ENCODE data around the gene SBF2. TPM values are rescaled to one million over a fixed set of nuclear protein-coding genes. Genes with fewer than 3 reads are reported as not detected.

Gene SBF2
- polyA plus RNA-seq, 4 donors: 10.0 to 50.5 (median 15.1) TPM

DNA sequence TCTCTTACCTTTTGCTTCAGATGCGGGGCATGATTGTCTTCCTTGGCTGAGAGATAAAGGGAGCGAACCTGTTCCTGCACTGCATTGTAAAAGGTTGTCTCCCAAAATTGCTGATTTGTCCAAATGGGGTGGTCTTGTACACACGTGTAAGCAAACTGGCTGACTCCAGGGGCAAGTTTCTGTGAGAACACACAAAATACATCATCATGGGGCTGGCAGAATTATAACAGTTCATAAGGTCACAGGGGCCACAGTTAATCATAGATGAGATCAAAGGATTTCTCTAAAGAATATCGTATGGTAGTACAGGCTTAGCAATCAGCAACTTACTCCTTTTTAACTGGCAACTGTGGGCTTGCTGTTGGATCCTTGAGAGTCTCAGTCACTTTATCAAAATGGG is 435.8 kb downstream of the SBF2 start:
- no peaks in the 10 kb centered on the region for H3K9me3 ChIP-seq (ENCODE audit: control insufficient read depth in 2 of 2, insufficient read depth in 1 of 2, low read depth in 1 of 2, low read length in 1 of 2)
- no peak for DNase-seq
- H3K27me3 ChIP-seq (ENCODE audit: control insufficient read depth in 3 of 3, insufficient read depth in 3 of 3, low read length in 3 of 3): no peaks in the 10 kb centered on the region
- H3K4me3 ChIP-seq (ENCODE audit: low read depth in 1 of 3, low read length in 3 of 3): no peak overlapping the region
- WGBS, 3 donors: 69 to 81% (median 73%) methylated on average over 4 of the region's 4 CpGs
- no peak for FAIRE-seq
- peaks cover 0 to 6% (median 3%) of the 10 kb centered on the region in 3 donors for H3K36me3 ChIP-seq (ENCODE audit: control insufficient read depth in 3 of 3, insufficient read depth in 2 of 3, low read depth in 1 of 3, low read length in 3 of 3)
- no peaks in the 10 kb centered on the region for H3K4me1 ChIP-seq (ENCODE audit: control insufficient read depth in 3 of 3, insufficient read depth in 2 of 3, low read depth in 1 of 3, low read length in 2 of 3)
- H3K27ac ChIP-seq (ENCODE audit: low read depth in 1 of 3, low read length in 2 of 3): no peak overlapping the region

DNA sequence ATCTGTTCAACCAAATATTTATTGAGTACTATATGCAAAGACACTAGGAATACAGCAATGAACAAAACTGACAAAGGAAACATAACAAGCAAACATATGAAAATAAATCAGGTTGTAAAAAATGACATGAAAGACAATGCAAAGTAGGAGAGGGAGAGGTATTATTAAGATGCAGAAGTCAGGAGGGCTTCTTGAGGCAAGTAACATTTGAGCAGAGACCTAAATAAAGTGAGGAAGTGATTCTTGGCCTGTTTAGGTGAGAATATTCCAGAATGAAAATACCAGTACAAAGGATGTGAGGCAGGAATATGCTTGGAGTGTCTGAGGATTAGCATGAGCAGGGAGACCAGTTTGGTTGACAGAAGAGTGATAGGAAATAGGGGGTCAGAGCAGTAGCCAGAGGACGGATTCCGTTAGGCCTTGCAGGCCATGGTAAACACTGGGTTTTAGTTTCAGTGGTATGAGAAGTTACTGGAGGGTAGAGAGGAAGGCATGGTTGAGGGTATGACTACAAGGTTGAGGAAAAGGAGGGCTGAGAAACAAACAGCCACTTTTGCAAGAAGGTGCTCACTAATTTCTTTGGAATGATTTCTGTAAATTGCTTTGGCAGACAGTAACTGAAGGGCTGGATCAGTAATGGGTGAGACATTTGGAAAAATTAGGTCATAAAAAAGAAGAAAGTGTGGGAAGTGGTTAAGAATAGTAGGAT is 438.3 kb downstream of the SBF2 start:
- Histone ChIP-seq H3K4me1 (ENCODE audit: control insufficient read depth in 3 of 3, insufficient read depth in 2 of 3, low read depth in 1 of 3, low read length in 2 of 3) (no peaks in the 10 kb centered on the region), H3K36me3 (ENCODE audit: control insufficient read depth in 3 of 3, insufficient read depth in 2 of 3, low read depth in 1 of 3, low read length in 3 of 3) (peaks cover 3 to 10% (median 4%) of the 10 kb centered on the region in 3 donors), H3K4me3 (ENCODE audit: low read depth in 1 of 3, low read length in 3 of 3) (no peak overlapping the region), H3K27me3 (ENCODE audit: control insufficient read depth in 3 of 3, insufficient read depth in 3 of 3, low read length in 3 of 3) (no peaks in the 10 kb centered on the region), H3K9me3 (ENCODE audit: control insufficient read depth in 2 of 2, insufficient read depth in 1 of 2, low read depth in 1 of 2, low read length in 1 of 2) (no peaks in the 10 kb centered on the region), H3K27ac (ENCODE audit: low read depth in 1 of 3, low read length in 2 of 3) (no peak overlapping the region)
- 88 to 92% (median 91%) methylated on average over 2 of the region's 2 CpGs for WGBS, 3 donors
- DNase-seq (no peak), FAIRE-seq (no peak)

DNA sequence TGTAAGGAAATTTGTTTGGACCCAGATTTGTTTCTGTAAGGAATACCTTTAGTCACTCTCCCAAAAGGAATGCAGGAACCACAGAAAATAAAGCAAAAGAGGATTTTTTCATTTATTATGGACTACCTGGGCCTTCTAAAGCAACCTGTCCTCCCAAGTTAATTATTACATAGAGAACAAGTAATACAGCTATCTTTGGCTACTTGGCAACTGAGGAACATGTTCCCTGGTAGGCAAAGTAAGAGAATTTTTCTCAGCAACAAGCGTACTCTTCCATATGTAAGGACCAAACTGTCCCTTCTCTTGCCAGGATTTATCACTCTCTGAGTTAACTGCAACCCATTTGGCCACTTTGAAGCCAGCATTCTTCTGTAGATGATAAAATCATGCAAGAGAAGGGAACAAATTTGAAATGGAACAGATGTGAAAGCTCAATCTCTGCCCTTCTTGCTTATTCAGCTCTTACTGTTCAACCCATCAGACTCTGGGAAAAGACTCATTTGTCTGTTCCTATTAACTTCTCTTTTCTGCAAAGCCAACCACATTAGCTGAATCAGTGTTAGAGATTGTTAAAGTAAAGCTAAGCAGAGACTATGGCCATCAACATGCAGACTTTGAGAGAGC is 440.0 kb downstream of the SBF2 start:
- H3K27me3 ChIP-seq (ENCODE audit: control insufficient read depth in 3 of 3, insufficient read depth in 3 of 3, low read length in 3 of 3): no peaks in the 10 kb centered on the region
- H3K4me1 ChIP-seq (ENCODE audit: control insufficient read depth in 3 of 3, insufficient read depth in 2 of 3, low read depth in 1 of 3, low read length in 2 of 3): no peaks in the 10 kb centered on the region
- no peak for FAIRE-seq
- H3K4me3 ChIP-seq (ENCODE audit: low read depth in 1 of 3, low read length in 3 of 3): no peak overlapping the region
- H3K27ac ChIP-seq (ENCODE audit: low read depth in 1 of 3, low read length in 2 of 3): no peak overlapping the region
- peaks cover 6 to 10% (median 8%) of the 10 kb centered on the region in 3 donors for H3K36me3 ChIP-seq (ENCODE audit: control insufficient read depth in 3 of 3, insufficient read depth in 2 of 3, low read depth in 1 of 3, low read length in 3 of 3)
- H3K9me3 ChIP-seq (ENCODE audit: control insufficient read depth in 2 of 2, insufficient read depth in 1 of 2, low read depth in 1 of 2, low read length in 1 of 2): no peaks in the 10 kb centered on the region
- 82 to 87% (median 85%) methylated on average over 1 of the region's 1 CpG for WGBS, 3 donors
- peak in 1 of 2 donors; percentile 21 for DNase-seq

DNA sequence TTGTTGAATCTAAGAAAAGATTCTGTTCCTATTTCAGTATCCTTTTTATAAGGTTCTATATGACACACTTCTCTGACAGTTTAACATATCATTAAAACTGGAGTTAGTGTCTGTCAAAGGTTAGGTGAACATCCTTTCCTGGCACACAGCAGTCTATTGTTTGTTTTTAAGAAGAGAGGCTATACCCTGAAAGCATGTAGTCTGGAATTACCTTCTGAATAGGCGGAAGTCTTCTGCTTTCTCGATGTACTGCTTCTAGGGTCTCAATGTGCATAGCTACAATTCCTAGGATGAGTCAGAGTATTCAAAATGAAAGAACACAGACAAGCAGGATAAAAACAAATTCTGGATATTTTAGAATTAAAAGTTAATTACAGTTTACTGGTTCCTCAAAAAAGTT is 441.6 kb downstream of the SBF2 start:
- no peaks in the 10 kb centered on the region for H3K27me3 ChIP-seq (ENCODE audit: control insufficient read depth in 3 of 3, insufficient read depth in 3 of 3, low read length in 3 of 3)
- H3K4me1 ChIP-seq (ENCODE audit: control insufficient read depth in 3 of 3, insufficient read depth in 2 of 3, low read depth in 1 of 3, low read length in 2 of 3): no peaks in the 10 kb centered on the region
- H3K36me3 ChIP-seq (ENCODE audit: control insufficient read depth in 3 of 3, insufficient read depth in 2 of 3, low read depth in 1 of 3, low read length in 3 of 3): peaks cover 6 to 10% (median 8%) of the 10 kb centered on the region in 3 donors
- H3K4me3 ChIP-seq (ENCODE audit: low read depth in 1 of 3, low read length in 3 of 3): no peak overlapping the region
- WGBS, 3 donors: 88 to 98% (median 88%) methylated on average over 2 of the region's 2 CpGs
- FAIRE-seq (no peak), DNase-seq (no peak)
- H3K9me3 ChIP-seq (ENCODE audit: control insufficient read depth in 2 of 2, insufficient read depth in 1 of 2, low read depth in 1 of 2, low read length in 1 of 2): no peaks in the 10 kb centered on the region
- H3K27ac ChIP-seq (ENCODE audit: low read depth in 1 of 3, low read length in 2 of 3): no peak overlapping the region

DNA sequence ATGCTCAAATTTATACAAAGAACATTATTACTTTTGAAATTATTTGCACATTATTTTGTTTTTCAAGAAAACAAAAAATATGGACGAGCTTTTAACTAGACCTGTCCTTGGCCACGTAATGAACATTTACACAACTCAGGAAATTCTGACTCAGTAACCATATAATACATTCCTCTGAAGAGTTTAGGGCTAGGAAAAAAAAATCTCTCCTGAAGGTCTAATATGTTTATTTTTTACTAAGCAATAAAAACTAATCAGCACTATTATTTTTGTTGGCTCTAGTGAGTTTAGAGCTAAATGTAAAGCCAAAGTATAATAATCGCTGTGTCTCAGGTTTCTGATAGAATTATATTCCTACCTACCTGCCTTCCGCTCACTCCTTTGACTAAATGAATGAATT is 442.7 kb downstream of the SBF2 start:
- no peak for FAIRE-seq

DNA sequence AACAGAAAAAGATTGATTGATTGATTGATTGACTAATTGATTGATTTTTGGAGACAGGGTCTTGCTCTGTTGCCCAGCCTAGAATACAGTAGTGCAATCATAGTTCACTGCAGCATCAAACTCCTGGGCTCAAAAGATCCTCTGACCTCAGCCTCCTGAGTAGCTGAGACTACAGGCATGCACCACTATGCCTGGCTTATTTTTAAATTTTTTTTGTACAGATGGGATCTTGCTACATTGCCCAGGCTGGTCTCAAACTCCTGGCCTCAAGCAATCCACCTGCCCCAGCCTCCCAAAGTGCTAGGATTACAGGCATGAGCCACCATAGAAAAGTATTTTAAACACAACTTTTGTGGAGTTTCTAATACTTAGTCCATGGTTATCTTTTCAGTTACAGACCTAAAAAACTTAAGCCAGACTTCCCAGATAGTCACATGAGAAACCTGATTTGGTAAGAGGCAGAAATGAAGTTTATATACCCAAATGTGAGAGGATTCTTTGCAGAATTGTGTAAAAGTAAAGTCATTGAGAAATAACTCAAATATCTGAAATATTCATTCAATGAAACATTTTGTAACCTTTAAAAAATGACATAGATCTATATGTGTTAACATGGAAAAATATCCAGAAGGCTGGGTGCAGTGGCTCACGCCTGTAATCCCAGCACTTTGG is 443.7 kb downstream of the SBF2 start:
- Histone ChIP-seq H3K27ac (ENCODE audit: low read depth in 1 of 3, low read length in 2 of 3) (no peak overlapping the region), H3K27me3 (ENCODE audit: control insufficient read depth in 3 of 3, insufficient read depth in 3 of 3, low read length in 3 of 3) (no peaks in the 10 kb centered on the region), H3K4me1 (ENCODE audit: control insufficient read depth in 3 of 3, insufficient read depth in 2 of 3, low read depth in 1 of 3, low read length in 2 of 3) (no peaks in the 10 kb centered on the region), H3K9me3 (ENCODE audit: control insufficient read depth in 2 of 2, insufficient read depth in 1 of 2, low read depth in 1 of 2, low read length in 1 of 2) (no peaks in the 10 kb centered on the region), H3K4me3 (ENCODE audit: low read depth in 1 of 3, low read length in 3 of 3) (no peak overlapping the region), H3K36me3 (ENCODE audit: control insufficient read depth in 3 of 3, insufficient read depth in 2 of 3, low read depth in 1 of 3, low read length in 3 of 3) (peaks cover 5 to 8% (median 6%) of the 10 kb centered on the region in 3 donors)
- no peak for FAIRE-seq
- DNase-seq: no peak
- WGBS, 3 donors: 93 to 100% (median 96%) methylated on average over 1 of the region's 1 CpG

More for the DNA sequence above, 442.7 kb downstream of the SBF2 start:
- no peak for DNase-seq
- Histone ChIP-seq H3K9me3 (ENCODE audit: control insufficient read depth in 2 of 2, insufficient read depth in 1 of 2, low read depth in 1 of 2, low read length in 1 of 2) (no peaks in the 10 kb centered on the region), H3K36me3 (ENCODE audit: control insufficient read depth in 3 of 3, insufficient read depth in 2 of 3, low read depth in 1 of 3, low read length in 3 of 3) (peaks cover 6 to 8% (median 8%) of the 10 kb centered on the region in 3 donors), H3K4me3 (ENCODE audit: low read depth in 1 of 3, low read length in 3 of 3) (no peak overlapping the region), H3K27ac (ENCODE audit: low read depth in 1 of 3, low read length in 2 of 3) (no peak overlapping the region), H3K27me3 (ENCODE audit: control insufficient read depth in 3 of 3, insufficient read depth in 3 of 3, low read length in 3 of 3) (no peaks in the 10 kb centered on the region), H3K4me1 (ENCODE audit: control insufficient read depth in 3 of 3, insufficient read depth in 2 of 3, low read depth in 1 of 3, low read length in 2 of 3) (no peaks in the 10 kb centered on the region)
- WGBS, 3 donors: 68 to 84% (median 75%) methylated on average over 4 of the region's 4 CpGs

DNA sequence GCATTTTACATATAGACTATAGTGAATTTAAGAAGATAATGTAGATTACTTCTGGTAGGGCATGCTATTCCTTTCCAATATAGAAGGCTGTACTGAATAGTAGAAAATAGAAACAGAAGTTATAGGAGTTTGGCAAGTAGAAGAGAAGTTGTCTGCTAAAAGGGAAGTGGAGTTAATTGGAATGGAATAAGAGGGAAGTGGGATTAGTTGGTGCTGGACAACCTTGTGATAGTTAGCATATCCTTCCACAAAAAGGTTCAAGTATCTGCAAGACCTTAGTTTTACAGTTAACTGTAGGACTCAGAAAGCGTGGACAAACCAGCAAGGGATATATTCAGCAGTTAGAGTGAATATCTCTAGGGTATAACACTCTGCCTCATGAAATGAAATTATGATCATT is 444.6 kb downstream of the SBF2 start:
- DNase-seq (no peak), FAIRE-seq (no peak)
- Histone ChIP-seq H3K9me3 (ENCODE audit: control insufficient read depth in 2 of 2, insufficient read depth in 1 of 2, low read depth in 1 of 2, low read length in 1 of 2) (no peaks in the 10 kb centered on the region), H3K4me3 (ENCODE audit: low read depth in 1 of 3, low read length in 3 of 3) (no peak overlapping the region), H3K27ac (ENCODE audit: low read depth in 1 of 3, low read length in 2 of 3) (no peak overlapping the region), H3K36me3 (ENCODE audit: control insufficient read depth in 3 of 3, insufficient read depth in 2 of 3, low read depth in 1 of 3, low read length in 3 of 3) (peaks cover 4 to 8% (median 5%) of the 10 kb centered on the region in 3 donors), H3K27me3 (ENCODE audit: control insufficient read depth in 3 of 3, insufficient read depth in 3 of 3, low read length in 3 of 3) (no peaks in the 10 kb centered on the region), H3K4me1 (ENCODE audit: control insufficient read depth in 3 of 3, insufficient read depth in 2 of 3, low read depth in 1 of 3, low read length in 2 of 3) (no peaks in the 10 kb centered on the region)
- WGBS, 3 donors: 85 to 100% (median 87%) methylated on average over 1 of the region's 1 CpG

DNA sequence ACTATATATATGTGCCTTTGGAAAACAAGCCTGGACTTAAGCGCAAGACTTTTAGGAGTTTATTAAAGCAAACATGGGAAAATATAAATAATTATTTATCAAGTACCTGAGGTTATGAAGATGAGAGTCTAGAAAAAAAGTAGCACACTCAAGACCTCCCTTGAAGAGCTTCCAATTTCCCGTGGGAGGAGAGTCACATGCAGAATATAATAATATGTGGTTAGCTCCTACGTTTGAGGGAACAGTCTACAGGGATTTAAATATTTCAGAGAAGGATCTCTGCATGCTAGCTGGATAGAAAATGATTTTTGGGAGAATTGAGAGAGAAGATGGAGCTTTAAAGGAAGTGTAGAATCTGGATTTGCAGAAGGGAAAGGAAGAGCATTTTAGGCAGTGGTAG is 446.4 kb downstream of the SBF2 start:
- FAIRE-seq (no peak), DNase-seq (no peak)
- H3K4me1 ChIP-seq (ENCODE audit: control insufficient read depth in 3 of 3, insufficient read depth in 2 of 3, low read depth in 1 of 3, low read length in 2 of 3): no peaks in the 10 kb centered on the region
- H3K27ac ChIP-seq (ENCODE audit: low read depth in 1 of 3, low read length in 2 of 3): no peak overlapping the region
- H3K9me3 ChIP-seq (ENCODE audit: control insufficient read depth in 2 of 2, insufficient read depth in 1 of 2, low read depth in 1 of 2, low read length in 1 of 2): no peaks in the 10 kb centered on the region
- H3K36me3 ChIP-seq (ENCODE audit: control insufficient read depth in 3 of 3, insufficient read depth in 2 of 3, low read depth in 1 of 3, low read length in 3 of 3): peaks cover 4 to 8% (median 7%) of the 10 kb centered on the region in 3 donors
- no peaks in the 10 kb centered on the region for H3K27me3 ChIP-seq (ENCODE audit: control insufficient read depth in 3 of 3, insufficient read depth in 3 of 3, low read length in 3 of 3)
- WGBS, 3 donors: 52 to 88% (median 68%) methylated on average over 3 of the region's 3 CpGs
- no peak overlapping the region for H3K4me3 ChIP-seq (ENCODE audit: low read depth in 1 of 3, low read length in 3 of 3)

Data from small intestine (tissue), 7 donors.